Upper lobe of left lung (tissue), 6 donors: Measurements from ENCODE around the gene P3H2. TPM values are rescaled to one million over a fixed set of nuclear protein-coding genes. Genes with fewer than 3 reads are reported as not detected.
"Not testable (repeated sequence)": the region's sequence is repeated elsewhere in the genome, so short reads cannot be mapped to it uniquely, and the experiment has no call there.

Experiments
- ATAC-seq, 2 donors: fragments of 200-7000 bp; cut with Tn5 transposase; one replicate each; pipeline ENCODE4 v1.9.1; 2022; ENCODE audit warnings: mild to moderate bottlenecking in 2 of 2, moderate library complexity in 2 of 2; ENCODE audit not compliant: low FRiP score in 2 of 2
- DNase-seq, 2 donors: peaks; one replicate each; pipeline ENCODE4 v3.0.0-alpha.2; 2019 to 2020
- H3K27ac ChIP-seq, 4 donors: fragments of 200-600 bp; sonication (generic); one replicate each; pipeline ENCODE4 v1.5.1; 2016 to 2019
- H3K27me3 ChIP-seq, 4 donors: fragments of 200-600 bp; sonication (generic); one replicate each; pipeline ENCODE4 v1.5.1; 2017 to 2019
- H3K36me3 ChIP-seq, 4 donors: fragments of 200-600 bp; sonication (generic); one replicate each; pipeline ENCODE4 v1.5.1; 2016 to 2019
- H3K4me1 ChIP-seq, 4 donors: fragments of 200-600 bp; sonication (generic); one replicate each; pipeline ENCODE4 v1.5.1; 2018 to 2019
- H3K4me3 ChIP-seq, 4 donors: fragments of 200-600 bp; sonication (generic); one replicate each; pipeline ENCODE4 v1.5.1; 2017 to 2019; ENCODE audit warnings: mild to moderate bottlenecking in 2 of 4, moderate library complexity in 1 of 4
- H3K9me3 ChIP-seq, 4 donors: fragments of 200-600 bp; sonication (generic); one replicate each; pipeline ENCODE4 v1.5.1; 2018 to 2019
- EP300 ChIP-seq, 4 donors: sonication (generic); formaldehyde crosslinking; IDR thresholded peaks; one replicate each; pipeline ENCODE4 v1.5.1; 2017; ENCODE audit warnings: antibody characterized with exemption in 4 of 4, control low read depth in 2 of 4
- POLR2A ChIP-seq, 4 donors: fragments of 450-650 bp; IDR thresholded peaks; one replicate each; pipeline ENCODE4 v1.5.1; 2016 to 2017; ENCODE audit warnings: antibody characterized with exemption in 4 of 4, mild to moderate bottlenecking in 2 of 4
- POLR2AphosphoS5 ChIP-seq, 2 donors: sonication (generic); formaldehyde crosslinking; IDR thresholded peaks; one replicate each; pipeline ENCODE4 v1.5.1; 2017; ENCODE audit warnings: antibody characterized with exemption in 2 of 2
- WGBS, 2 donors: methylation state at CpG; one replicate each; pipeline ENCODE4 v1.1.5; 2017 to 2018; 5-methylcytosine and 5-hydroxymethylcytosine counted together
- total RNA-seq, 6 donors: library from RNA; depleted of rRNA in 4 of 6; stranded (reverse); fragments of >200 nt in 4 of 6; gene quantifications; one replicate each; pipeline versions ENCODE4 v1.1.0 to v1.2.1, GENCODE V29; 2016 to 2021
- TF ChIP-seq, protein P1 (sequence below), 6 experiments: fragments of 450-650 bp in 4 of 6; fragments of 200-600 bp in 2 of 6; sonication (generic) in 2 of 6; IDR thresholded peaks; one replicate each; pipeline ENCODE4 v1.5.1; 2016 to 2019; ENCODE audit warnings: antibody characterized with exemption in 6 of 6
- donor health status: DM: no; HTN: no; CAD: no; lungs with moderate emphysema.
- donor health status: DM: no; HTN: yes; CAD: no; lungs with severe emphysema.

P3H2 gene
- total RNA-seq, 6 donors from 2014 or later, result 42.2 to 114 (median 63.0) TPM

- H3K4me3 ChIP-seq, result no peak overlapping the region
- DNase-seq, result no peak
- TF ChIP-seq POLR2A (IDR thresholded peaks at IDR 0.05) (no peak), POLR2AphosphoS5 (IDR thresholded peaks at IDR 0.05) (no peak), EP300 (IDR thresholded peaks at IDR 0.05) (no peak)
- TF ChIP-seq, protein P1, sequence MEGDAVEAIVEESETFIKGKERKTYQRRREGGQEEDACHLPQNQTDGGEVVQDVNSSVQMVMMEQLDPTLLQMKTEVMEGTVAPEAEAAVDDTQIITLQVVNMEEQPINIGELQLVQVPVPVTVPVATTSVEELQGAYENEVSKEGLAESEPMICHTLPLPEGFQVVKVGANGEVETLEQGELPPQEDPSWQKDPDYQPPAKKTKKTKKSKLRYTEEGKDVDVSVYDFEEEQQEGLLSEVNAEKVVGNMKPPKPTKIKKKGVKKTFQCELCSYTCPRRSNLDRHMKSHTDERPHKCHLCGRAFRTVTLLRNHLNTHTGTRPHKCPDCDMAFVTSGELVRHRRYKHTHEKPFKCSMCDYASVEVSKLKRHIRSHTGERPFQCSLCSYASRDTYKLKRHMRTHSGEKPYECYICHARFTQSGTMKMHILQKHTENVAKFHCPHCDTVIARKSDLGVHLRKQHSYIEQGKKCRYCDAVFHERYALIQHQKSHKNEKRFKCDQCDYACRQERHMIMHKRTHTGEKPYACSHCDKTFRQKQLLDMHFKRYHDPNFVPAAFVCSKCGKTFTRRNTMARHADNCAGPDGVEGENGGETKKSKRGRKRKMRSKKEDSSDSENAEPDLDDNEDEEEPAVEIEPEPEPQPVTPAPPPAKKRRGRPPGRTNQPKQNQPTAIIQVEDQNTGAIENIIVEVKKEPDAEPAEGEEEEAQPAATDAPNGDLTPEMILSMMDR (IDR thresholded peaks at IDR 0.05), result no peak
- no peaks in the 10 kb centered on the region for H3K9me3 ChIP-seq
- peaks cover 0 to 5% (median 0%) of the 10 kb centered on the region in 4 donors for H3K4me1 ChIP-seq
- no peaks in the 10 kb centered on the region for H3K36me3 ChIP-seq
- ATAC-seq, result no peak
- H3K27me3 ChIP-seq, result no peaks in the 10 kb centered on the region
- 44 to 70% methylated on average over 4 of the region's 4 CpGs for WGBS, 2 donors
- H3K27ac ChIP-seq, result no peak overlapping the region
Measured at GRCh38 chr3:190155752-190156151, 35.1 kb upstream of the P3H2 start.

- Histone ChIP-seq H3K4me1 (peaks cover 0 to 5% (median 0%) of the 10 kb centered on the region in 4 donors), H3K36me3 (no peaks in the 10 kb centered on the region), H3K27me3 (no peaks in the 10 kb centered on the region), H3K27ac (no peak overlapping the region), H3K9me3 (no peaks in the 10 kb centered on the region), H3K4me3 (no peak overlapping the region)
- TF ChIP-seq EP300 (IDR thresholded peaks at IDR 0.05), result no peak
- TF ChIP-seq POLR2A (IDR thresholded peaks at IDR 0.05), result no peak
- TF ChIP-seq, protein P1 (IDR thresholded peaks at IDR 0.05), result no peak
- DNase-seq (no peak), ATAC-seq (no peak)
- 68 to 69% methylated on average over 3 of the region's 3 CpGs for WGBS, 2 donors
Measured at GRCh38 chr3:190150681-190151080, 30.0 kb upstream of the P3H2 start.

DNA sequence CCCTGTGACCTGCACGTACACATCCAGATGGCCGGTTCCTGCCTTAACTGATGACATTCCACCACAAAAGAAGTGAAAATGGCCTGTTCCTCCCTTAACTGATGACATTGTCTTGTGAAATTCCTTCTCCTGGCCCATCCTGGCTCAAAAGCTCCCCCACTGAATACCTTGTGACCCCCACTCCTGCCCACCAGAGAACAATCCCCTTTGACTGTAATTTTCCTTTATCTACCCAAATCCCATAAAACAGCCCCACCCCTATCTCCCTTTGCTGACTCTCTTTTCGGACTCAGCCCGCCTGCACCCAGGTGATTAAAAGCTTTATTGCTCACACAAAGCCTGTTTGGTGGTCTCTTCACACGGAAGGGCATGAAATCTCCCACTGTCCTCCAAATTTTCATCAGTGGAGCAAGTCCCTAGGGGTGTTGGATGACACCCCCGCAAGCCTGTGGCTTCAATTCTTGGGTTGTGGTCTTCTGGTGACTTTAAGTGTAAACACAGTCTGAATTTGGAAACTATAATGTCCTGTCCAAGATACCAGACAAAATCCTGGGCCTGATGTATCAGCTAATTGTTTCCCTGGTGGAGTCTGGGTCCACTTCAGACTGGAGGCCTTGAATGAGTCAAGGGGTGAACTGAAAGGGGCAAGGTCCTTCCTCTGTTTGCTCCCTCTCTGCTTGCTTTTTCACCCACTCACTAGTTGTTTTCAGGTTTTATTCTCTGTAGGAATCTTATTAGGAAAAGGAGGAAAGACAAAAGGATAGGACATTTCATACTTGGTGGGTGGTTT, 29.3 kb upstream of the P3H2 start:
- not testable (repeated sequence) for H3K9me3 ChIP-seq, H3K27me3 ChIP-seq, H3K4me1 ChIP-seq, ATAC-seq, H3K4me3 ChIP-seq, DNase-seq, H3K27ac ChIP-seq, H3K36me3 ChIP-seq
- 87 to 95% methylated on average over 6 of the region's 6 CpGs for WGBS, 2 donors

DNA sequence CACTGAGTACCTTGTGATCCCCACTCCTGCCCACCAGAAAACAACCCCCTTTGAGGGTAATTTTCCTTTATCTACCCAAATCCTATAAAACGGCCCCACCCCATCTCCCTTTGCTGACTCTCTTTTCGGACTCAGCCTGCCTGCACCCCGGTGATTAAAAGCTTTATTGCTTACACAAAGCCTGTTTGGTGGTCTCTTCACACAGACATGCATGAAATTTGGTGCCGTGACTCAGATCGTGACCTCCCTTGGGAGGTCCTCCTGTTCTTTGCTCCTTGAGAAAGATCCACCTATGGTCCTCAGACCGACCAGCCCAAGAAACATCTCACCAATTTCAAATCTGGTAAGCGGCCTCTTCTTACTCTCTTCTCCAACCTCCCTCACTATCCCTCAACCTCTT, 24.1 kb upstream of the P3H2 start:
- not testable (repeated sequence) for DNase-seq, H3K4me1 ChIP-seq, H3K27me3 ChIP-seq, H3K27ac ChIP-seq, H3K4me3 ChIP-seq, H3K36me3 ChIP-seq, H3K9me3 ChIP-seq, ATAC-seq
- WGBS, 2 donors, result 77 to 88% methylated on average over 7 of the region's 7 CpGs

- no peaks in the 10 kb centered on the region for H3K36me3 ChIP-seq
- H3K9me3 ChIP-seq, result no peaks in the 10 kb centered on the region
Measured at GRCh38 chr3:190142041-190142440, 21.3 kb upstream of the P3H2 start.

More at GRCh38 chr3:190142041-190142440, 21.3 kb upstream of the P3H2 start:
- DNase-seq, result no peak
- no peaks in the 10 kb centered on the region for H3K27me3 ChIP-seq
- TF ChIP-seq EP300 (IDR thresholded peaks at IDR 0.05), result no peak
- no peak for TF ChIP-seq POLR2A (IDR thresholded peaks at IDR 0.05)
- TF ChIP-seq, protein P1 (IDR thresholded peaks at IDR 0.05), result no peak
- no peak for TF ChIP-seq POLR2AphosphoS5 (IDR thresholded peaks at IDR 0.05)
- H3K4me1 ChIP-seq, result no peaks in the 10 kb centered on the region
- ATAC-seq, result no peak
- H3K27ac ChIP-seq, result no peak overlapping the region
- no peak overlapping the region for H3K4me3 ChIP-seq
- WGBS, 2 donors, result 88% methylated on average over 3 of the region's 3 CpGs
